ENCODE measurements around the gene IL31.
"Not testable (repeated sequence)": the region's sequence is repeated elsewhere in the genome, so short reads cannot be mapped to it uniquely, and the experiment has no call there.

Gene IL31

GRCh38 chr12:122192441-122192840 is 18.4 kb upstream of the IL31 start:
- DNase-seq (ENCODE audit: low read depth), result no peak

GRCh38 chr12:122190842-122191668 is 17.0 kb upstream of the IL31 start:
- peak; percentile 54 for DNase-seq (ENCODE audit: low read depth)

DNA sequence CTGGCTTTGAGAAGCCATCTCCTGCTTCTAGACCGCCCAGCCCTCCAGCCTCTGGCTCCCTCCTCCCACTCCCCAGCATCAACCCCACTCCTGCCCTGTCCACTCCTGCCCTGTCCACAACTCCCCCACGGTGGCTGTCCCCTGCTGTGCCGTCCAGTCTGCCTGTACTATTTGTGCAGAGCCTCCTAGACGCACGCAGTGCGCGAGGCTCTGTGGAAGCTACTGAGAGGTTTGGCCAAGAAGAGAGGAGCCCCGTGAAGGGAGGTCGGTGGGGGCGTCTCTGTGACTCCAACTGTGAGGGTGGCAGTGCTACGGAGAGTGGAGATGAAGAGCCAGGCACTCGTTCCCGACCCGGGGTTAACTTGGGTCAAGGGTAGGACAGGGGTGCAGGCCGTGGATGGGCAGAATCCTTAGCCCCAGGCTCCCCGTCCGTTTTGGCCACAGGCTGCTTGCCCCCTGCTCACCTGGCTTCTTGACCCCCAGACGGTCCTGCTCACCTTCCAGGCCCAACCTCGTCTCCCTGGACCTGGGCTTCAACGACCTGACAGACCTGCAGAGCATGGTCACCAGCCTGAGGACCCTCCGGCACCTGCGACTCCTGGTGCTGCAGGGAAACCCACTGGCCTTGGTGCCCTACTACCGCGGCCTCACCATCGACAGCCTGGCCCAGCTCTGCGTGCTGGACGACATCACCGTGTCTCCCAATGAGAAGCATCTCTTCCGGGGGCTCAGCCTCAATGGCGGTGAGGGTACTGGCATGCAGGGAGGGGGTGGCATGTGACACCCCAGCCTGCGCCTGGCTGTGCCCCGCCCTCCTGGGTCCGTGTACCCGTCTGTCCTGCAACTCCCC is 15.8 kb upstream of the IL31 start:
- DNase-seq (ENCODE audit: low read depth), result no peak

- no peak for DNase-seq (ENCODE audit: low read depth)
Observed at GRCh38 chr12:122187466-122187865, 13.4 kb upstream of the IL31 start.

DNA sequence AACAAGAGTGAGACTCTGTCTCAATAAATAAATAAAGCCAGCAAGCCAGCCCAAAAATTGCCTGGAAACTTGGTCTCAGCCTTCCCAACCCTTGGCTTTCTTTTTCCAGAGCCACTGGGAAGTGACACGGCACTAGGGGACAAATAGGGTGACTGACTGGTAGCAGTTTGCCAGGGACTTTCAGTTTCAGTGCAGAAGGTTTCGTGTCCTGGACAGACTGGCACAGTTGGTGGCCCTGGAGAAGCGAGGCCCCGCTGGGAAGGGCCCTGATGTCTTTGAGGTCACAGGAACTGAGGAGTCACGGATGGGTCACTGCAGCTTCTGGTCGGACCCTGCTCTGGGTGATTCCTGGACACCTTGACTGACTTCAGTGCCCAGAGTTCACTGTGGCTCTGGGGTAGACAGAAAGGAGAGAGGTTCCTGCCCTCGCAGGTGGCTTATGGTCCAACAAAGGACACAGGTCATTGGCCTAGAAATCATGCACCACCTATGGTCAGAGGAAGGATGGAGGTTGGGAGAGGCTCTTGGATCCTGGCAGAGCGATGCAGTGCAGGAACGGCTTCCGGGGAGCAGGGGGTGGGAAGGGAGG is 11.6 kb upstream of the IL31 start:
- no peak for DNase-seq (ENCODE audit: low read depth)

DNA sequence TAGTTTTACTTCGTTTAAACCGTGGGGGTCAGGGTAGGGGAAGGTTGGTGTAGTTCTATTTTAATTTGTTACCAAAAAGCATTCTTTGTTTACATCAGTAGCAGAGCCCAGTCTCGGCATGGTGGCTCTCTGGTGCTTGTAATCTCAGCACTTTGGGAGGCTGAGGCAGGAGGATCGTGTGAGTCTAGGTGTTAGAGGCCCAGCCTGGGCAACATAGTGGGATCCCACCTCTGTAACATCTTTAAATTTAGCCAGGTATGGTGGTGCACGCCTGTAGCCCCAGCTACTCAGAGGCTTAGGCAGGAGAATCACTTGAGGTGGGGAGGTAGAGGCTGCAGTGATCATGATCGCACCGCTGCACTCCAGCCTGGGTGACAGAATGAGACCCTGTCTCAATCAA is 11.1 kb upstream of the IL31 start:
- DNase-seq (ENCODE audit: low read depth), result no peak

DNA sequence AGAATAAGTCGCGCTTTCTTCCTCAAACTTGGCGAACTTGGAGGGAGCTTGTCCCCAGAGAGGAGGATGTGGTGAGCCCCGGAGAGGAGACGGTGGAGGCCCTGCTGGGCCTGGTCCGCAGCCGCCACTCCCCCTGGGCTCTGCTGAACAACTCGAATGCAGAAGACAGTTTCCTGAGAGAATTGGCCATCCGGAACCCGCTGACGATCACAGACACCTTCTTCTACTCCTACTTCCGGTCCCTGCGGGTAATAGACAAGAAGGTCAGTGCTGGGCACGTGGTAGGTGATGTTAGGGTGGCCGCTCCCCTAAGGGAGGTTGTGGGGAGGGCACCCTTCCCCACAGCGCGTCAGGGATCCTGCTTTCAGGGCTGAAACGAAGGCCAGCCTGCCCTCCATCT is 10.5 kb upstream of the IL31 start:
- no peak for DNase-seq (ENCODE audit: low read depth)

DNA sequence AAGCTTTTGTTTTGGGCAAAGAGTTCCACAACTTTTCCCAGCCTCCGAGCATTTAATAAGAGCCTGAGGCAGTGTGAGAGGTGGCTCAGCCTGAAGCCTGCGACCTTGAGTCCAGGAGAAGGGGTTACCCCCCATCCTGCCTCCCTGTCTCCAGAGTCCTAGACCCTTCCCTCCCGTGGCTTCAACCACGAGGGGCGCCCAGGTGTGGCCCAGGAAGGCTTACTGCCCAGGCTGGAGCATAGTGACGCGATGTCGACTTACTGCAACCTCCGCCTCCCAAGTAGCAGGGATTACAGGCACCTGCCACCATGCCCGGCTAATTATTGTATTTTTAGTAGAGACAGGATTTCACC is 9.5 kb upstream of the IL31 start:
- DNase-seq (ENCODE audit: low read depth), result no peak

- DNase-seq (ENCODE audit: low read depth), result peak; percentile 15
Observed at GRCh38 chr12:122182887-122183587, 9.0 kb upstream of the IL31 start, which contains the start of gene LRRC43. Gene LRRC43, plus strand, starts transcription at chr12:122183123. Its CDS starts 22 bp downstream, at chr12:122183145.

DNA sequence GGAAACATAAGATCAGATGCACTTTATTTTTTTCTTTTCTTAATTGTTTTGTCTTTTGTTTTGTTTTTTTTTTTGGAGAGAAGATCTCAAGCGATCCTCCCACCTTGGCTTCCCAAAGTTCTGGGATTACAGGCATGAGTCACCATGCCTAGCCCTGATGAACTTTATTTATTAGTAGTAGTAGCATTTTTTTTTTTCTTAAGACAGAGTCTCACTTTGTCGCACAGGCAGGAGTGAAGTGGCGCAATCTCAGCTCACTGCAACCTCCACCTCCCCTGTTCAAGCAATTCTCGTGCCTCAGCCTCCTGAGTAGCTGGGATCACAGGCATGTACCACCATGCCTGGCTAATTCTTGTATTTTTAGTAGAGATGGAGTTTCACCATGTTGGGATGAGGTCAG is 2.5 kb upstream of the IL31 start:
- not testable (repeated sequence) for DNase-seq (ENCODE audit: low read depth)

GRCh38 chr12:122172262-122172939 is 1.6 kb downstream of the IL31 start:
- DNase-seq (ENCODE audit: low read depth), result no peak

DNA sequence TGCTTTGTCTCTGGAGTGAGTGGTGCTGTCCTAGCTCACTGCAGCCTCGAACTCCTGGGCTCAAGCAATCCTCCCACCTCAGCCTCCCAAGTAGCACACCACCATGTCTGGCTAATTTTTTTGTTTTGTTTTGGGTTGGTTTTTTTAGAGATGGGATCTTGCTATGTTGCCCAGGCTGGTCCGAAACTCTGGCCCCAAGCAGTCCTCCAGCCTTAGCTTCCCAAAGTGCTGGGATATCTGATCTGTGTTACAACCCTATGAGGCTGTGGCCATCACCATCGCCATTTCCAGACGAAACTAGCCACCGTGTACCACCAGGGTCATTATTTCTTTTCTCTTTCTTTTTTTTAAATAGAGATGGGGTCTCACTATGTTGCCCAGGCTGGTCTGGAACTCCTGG is 2.6 kb downstream of the IL31 start:
- DNase-seq (ENCODE audit: low read depth), result no peak

GRCh38 chr12:122168492-122168891 is 5.5 kb downstream of the IL31 start:
- DNase-seq (ENCODE audit: low read depth), result no peak

GRCh38 chr12:122167356-122167925 is 6.6 kb downstream of the IL31 start:
- no peak for DNase-seq (ENCODE audit: low read depth)

- peak; percentile 35 for DNase-seq (ENCODE audit: low read depth)
Observed at GRCh38 chr12:122166422-122167349, 7.3 kb downstream of the IL31 start.

DNA sequence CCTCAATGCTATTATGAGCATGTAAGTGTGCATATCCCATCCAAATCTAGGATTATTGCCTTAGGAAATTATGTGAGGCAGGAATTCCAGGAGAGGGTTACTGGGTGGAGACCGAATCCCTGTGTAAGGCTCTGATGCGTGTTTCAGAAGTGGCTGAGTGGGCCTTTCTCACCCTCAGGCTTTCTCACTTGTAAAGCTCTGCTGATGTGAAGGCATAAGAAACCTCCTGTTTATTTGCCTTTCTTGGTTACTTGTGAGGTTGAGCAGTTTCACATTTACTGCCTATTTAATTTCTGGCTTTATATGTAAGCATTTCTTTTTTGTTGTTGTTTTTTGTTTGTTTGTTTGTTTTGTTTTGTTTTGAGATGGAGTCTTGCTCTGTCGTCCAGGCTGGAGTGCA is 11.0 kb downstream of the IL31 start:
- no peak for DNase-seq (ENCODE audit: low read depth)

DNA sequence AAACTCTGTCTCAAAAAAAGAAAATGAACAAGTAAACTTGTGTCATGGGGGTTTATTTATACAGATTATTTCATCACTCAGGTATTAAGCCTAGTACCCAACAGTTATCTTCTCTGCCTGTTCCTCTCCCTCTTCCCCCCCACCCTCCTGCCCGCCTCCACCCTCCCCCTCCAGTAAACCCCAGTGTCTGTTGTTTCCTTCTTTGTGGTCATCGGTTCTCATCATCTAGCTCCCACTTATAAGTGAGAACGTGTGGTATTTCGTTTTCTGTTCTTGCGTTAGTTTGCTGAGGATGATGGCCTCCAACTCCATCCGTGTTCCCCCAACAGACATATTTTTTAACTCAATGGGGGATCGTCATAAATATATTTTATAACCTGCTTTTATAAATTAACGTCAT is 12.3 kb downstream of the IL31 start:
- DNase-seq (ENCODE audit: low read depth), result no peak

DNA sequence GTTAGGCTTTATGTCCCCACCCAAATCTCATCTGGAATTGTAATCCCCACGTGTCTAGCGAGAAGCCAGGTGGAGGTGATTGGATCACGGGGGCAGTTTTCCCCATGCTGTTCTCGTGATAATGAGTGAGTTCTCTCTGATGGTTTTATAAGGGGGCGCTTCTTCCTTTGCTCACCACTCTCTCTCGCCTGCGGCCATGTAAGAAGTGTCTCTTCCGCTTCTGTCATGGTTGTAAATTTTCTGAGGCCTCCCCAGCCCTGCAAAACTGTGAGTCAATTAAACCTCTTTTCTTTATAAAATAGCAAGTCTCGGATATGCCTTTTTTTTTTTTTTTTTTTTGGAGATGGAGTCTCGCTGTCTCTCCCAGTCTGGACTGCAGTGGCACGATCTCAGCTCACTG is 13.3 kb downstream of the IL31 start:
- no peak for DNase-seq (ENCODE audit: low read depth)

- DNase-seq (ENCODE audit: low read depth), result no peak
Observed at GRCh38 chr12:122159882-122160281, 14.1 kb downstream of the IL31 start.

GRCh38 chr12:122158700-122159285 is 15.2 kb downstream of the IL31 start:
- no peak for DNase-seq (ENCODE audit: low read depth)
